Neural progenitor cell (in vitro differentiated cells): Measurements from ENCODE around the gene DOLK. TPM values are rescaled to one million over a fixed set of nuclear protein-coding genes. Genes with fewer than 3 reads are reported as not detected.

Source experiments
- DNase-seq: peaks from one replicate; pipeline ENCODE4 v3.0.0-alpha.2; 2016; ENCODE audit warnings: low spot score
- H2AFZ ChIP-seq: fragments of 200-600 bp; sonication (generic); replicated peaks from 2 replicates; pipeline ENCODE4 v1.6.1; 2016; ENCODE audit warnings: antibody characterized with exemption
- H3F3A ChIP-seq: fragments of 200-600 bp; sonication (generic); 2 replicates; pipeline ENCODE4 v1.6.1; 2016; ENCODE audit warnings: antibody characterized with exemption, low read depth
- H3K27ac ChIP-seq: fragments of 200-600 bp; sonication (generic); 2 replicates; pipeline ENCODE4 v1.5.1; 2016; ENCODE audit warnings: mild to moderate bottlenecking
- H3K27me3 ChIP-seq: fragments of 200-600 bp; sonication (generic); 2 replicates; pipeline ENCODE4 v1.6.1; 2016; ENCODE audit warnings: mild to moderate bottlenecking, moderate library complexity
- H3K36me3 ChIP-seq: fragments of 200-600 bp; sonication (generic); 2 replicates; pipeline ENCODE4 v1.5.1; 2016
- H3K4me1 ChIP-seq: fragments of 200-600 bp; sonication (generic); 2 replicates; pipeline ENCODE4 v1.6.1; 2016; ENCODE audit warnings: mixed run types
- H3K4me2 ChIP-seq: fragments of 200-600 bp; sonication (generic); 2 replicates; pipeline ENCODE4 v1.6.1; 2016
- H3K4me3 ChIP-seq: fragments of 200-600 bp; sonication (generic); 2 replicates; pipeline ENCODE4 v1.5.1; 2016
- H3K79me2 ChIP-seq: fragments of 200-600 bp; sonication (generic); 2 replicates; pipeline ENCODE4 v1.6.1; 2016; ENCODE audit warnings: low read depth
- H3K9ac ChIP-seq: fragments of 200-600 bp; sonication (generic); 2 replicates; pipeline ENCODE4 v1.6.1; 2016
- H3K9me3 ChIP-seq: fragments of 200-600 bp; sonication (generic); 2 replicates; pipeline ENCODE4 v1.5.1; 2016; ENCODE audit warnings: low read depth
- H4K20me1 ChIP-seq: fragments of 200-600 bp; sonication (generic); 2 replicates; pipeline ENCODE4 v1.6.1; 2016; ENCODE audit warnings: low read depth
- H3K27ac Mint-ChIP-seq: 3 replicates; pipeline ENCODE4 v1.8.0; 2021; ENCODE audit warnings: mixed read lengths
- H3K27me3 Mint-ChIP-seq: 2 replicates; pipeline ENCODE4 v1.8.0; 2022; ENCODE audit warnings: low read depth, mild to moderate bottlenecking, inconsistent platforms, moderate library complexity, mixed read lengths; ENCODE audit not compliant: insufficient read depth
- H3K36me3 Mint-ChIP-seq: 3 replicates; pipeline ENCODE4 v1.8.0; 2021; ENCODE audit warnings: mixed read lengths
- H3K4me1 Mint-ChIP-seq: 3 replicates; pipeline ENCODE4 v1.8.0; 2021; ENCODE audit warnings: mixed read lengths
- H3K4me3 Mint-ChIP-seq: 3 replicates; pipeline ENCODE4 v1.8.0; 2021; ENCODE audit warnings: mild to moderate bottlenecking, moderate library complexity, mixed read lengths
- H3K9me3 Mint-ChIP-seq: 3 replicates; pipeline ENCODE4 v1.8.0; 2020; ENCODE audit warnings: mixed read lengths
- CTCF ChIP-seq: fragments of 200-600 bp; sonication (generic); IDR thresholded peaks from 2 replicates; pipeline ENCODE4 v1.5.1; 2017; ENCODE audit warnings: antibody characterized with exemption, mild to moderate bottlenecking
- EZH2 ChIP-seq: fragments of 200-600 bp; sonication (generic); IDR thresholded peaks from 2 replicates; pipeline ENCODE4 v1.6.1; 2017; ENCODE audit warnings: antibody characterized with exemption, mild to moderate bottlenecking, moderate library complexity
- EZH2phosphoT487 ChIP-seq: fragments of 200-600 bp; sonication (generic); IDR thresholded peaks from 2 replicates; pipeline ENCODE4 v1.6.1; 2017; ENCODE audit warnings: antibody characterized with exemption
- total RNA-seq: library from RNA; depleted of rRNA; stranded (reverse); fragments of >200 nt; gene quantifications from 2 replicates; pipeline ENCODE4 v1.2.3, GENCODE V29; 2015; ENCODE audit warnings: low replicate concordance

Gene DOLK
- total RNA-seq, 1 donor from 2014 or later = 8.2 TPM

DNA sequence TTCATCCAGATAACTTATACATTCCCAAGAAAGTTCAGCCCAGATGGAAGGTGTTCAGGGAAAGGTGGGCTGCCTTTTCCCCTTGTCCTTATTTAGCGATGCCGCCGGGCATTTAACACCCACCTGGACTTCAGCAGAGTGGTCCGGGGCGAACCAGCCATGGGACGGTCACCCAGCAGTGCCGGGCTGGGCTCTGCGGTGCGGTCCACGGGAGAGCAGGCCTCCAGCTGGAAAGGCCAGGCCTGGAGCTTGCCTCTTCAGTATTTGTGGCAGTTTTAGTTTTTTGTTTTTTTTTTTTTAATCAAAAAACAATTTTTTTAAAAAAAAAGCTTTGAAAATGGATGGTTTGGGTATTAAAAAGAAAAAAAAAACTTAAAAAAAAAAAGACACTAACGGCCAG lies 30.7 kb downstream of the DOLK start:
- Mint-ChIP-seq H3K27me3 (peaks cover 6% of the 10 kb centered on the region), H3K9me3 (no peaks in the 10 kb centered on the region), H3K27ac (no peak overlapping the region), H3K4me3 (no peak overlapping the region), H3K4me1 (peaks cover 24% of the 10 kb centered on the region), H3K36me3 (peaks cover 16% of the 10 kb centered on the region)
- H3K36me3 ChIP-seq = no peaks in the 10 kb centered on the region
- peaks cover 8% of the 10 kb centered on the region for H4K20me1 ChIP-seq
- no peak for TF ChIP-seq CTCF
- TF ChIP-seq EZH2phosphoT487 = no peak
- no peak for TF ChIP-seq EZH2
- peaks cover 15% of the 10 kb centered on the region for H3K4me1 ChIP-seq
- no peaks in the 10 kb centered on the region for H3K9me3 ChIP-seq
- no peaks in the 10 kb centered on the region for H3K27me3 ChIP-seq
- H3K27ac ChIP-seq = no peak overlapping the region
- peaks cover 13% of the 10 kb centered on the region for H3F3A ChIP-seq
- H2AFZ ChIP-seq = no peak overlapping the region
- peaks cover 11% of the 10 kb centered on the region for H3K79me2 ChIP-seq
- no peak overlapping the region for H3K9ac ChIP-seq
- no peak overlapping the region for H3K4me2 ChIP-seq
- DNase-seq = no peak
- no peak overlapping the region for H3K4me3 ChIP-seq

- H3K4me2 ChIP-seq = no peak overlapping the region
- DNase-seq = no peak
- no peak overlapping the region for H3K9ac ChIP-seq
- H3K79me2 ChIP-seq = peaks cover 11% of the 10 kb centered on the region
- TF ChIP-seq EZH2phosphoT487 (no peak), CTCF (no peak), EZH2 (no peak)
- H3K36me3 Mint-ChIP-seq = peaks cover 16% of the 10 kb centered on the region
- H3K36me3 ChIP-seq = no peaks in the 10 kb centered on the region
- H3K9me3 Mint-ChIP-seq = no peaks in the 10 kb centered on the region
- H4K20me1 ChIP-seq = peaks cover 13% of the 10 kb centered on the region
- no peak overlapping the region for H3K27ac Mint-ChIP-seq
- H3K4me1 ChIP-seq = peaks cover 15% of the 10 kb centered on the region
- H3K4me3 ChIP-seq = no peak overlapping the region
- no peak overlapping the region for H3K27ac ChIP-seq
- H3K9me3 ChIP-seq = no peaks in the 10 kb centered on the region
- H3F3A ChIP-seq = peaks cover 7% of the 10 kb centered on the region
- H2AFZ ChIP-seq = no peak overlapping the region
- H3K27me3 Mint-ChIP-seq = peaks cover 6% of the 10 kb centered on the region
- no peak overlapping the region for H3K4me3 Mint-ChIP-seq
- peaks cover 23% of the 10 kb centered on the region for H3K4me1 Mint-ChIP-seq
- no peaks in the 10 kb centered on the region for H3K27me3 ChIP-seq
Measured at GRCh38 chr9:128916204-128916603, 31.2 kb downstream of the DOLK start.

- H3F3A ChIP-seq = no peaks in the 10 kb centered on the region
- peaks cover 11% of the 10 kb centered on the region for H3K79me2 ChIP-seq
- DNase-seq = no peak
- Mint-ChIP-seq H3K27me3 (peaks cover 4% of the 10 kb centered on the region), H3K9me3 (no peaks in the 10 kb centered on the region), H3K27ac (no peak overlapping the region), H3K4me3 (no peak overlapping the region), H3K4me1 (peaks cover 19% of the 10 kb centered on the region), H3K36me3 (peaks cover 17% of the 10 kb centered on the region)
- peaks cover 32% of the 10 kb centered on the region for H4K20me1 ChIP-seq
- H3K9ac ChIP-seq = no peak overlapping the region
- H3K36me3 ChIP-seq = no peaks in the 10 kb centered on the region
- H3K4me2 ChIP-seq = no peak overlapping the region
- no peaks in the 10 kb centered on the region for H3K27me3 ChIP-seq
- peaks cover 16% of the 10 kb centered on the region for H3K4me1 ChIP-seq
- H3K9me3 ChIP-seq = no peaks in the 10 kb centered on the region
- H2AFZ ChIP-seq = no peak overlapping the region
- no peak overlapping the region for H3K27ac ChIP-seq
- TF ChIP-seq EZH2 (no peak), EZH2phosphoT487 (no peak), CTCF (no peak)
- H3K4me3 ChIP-seq = no peak overlapping the region
Measured at GRCh38 chr9:128913995-128914772, 33.2 kb downstream of the DOLK start.
